Gastroesophageal sphincter (tissue), 3 donors: ENCODE results near the gene SENP2.

Experiments used
- CTCF ChIP-seq, 4 experiments: fragments of 200-600 bp in 2 of 4; fragments of 450-650 bp in 2 of 4; sonication (generic) in 1 of 4; IDR thresholded peaks; one replicate each; pipeline ENCODE4 v1.5.1; 2017 to 2019; ENCODE audit warnings: antibody characterized with exemption in 4 of 4, mild to moderate bottlenecking in 2 of 4, moderate library complexity in 2 of 4
- POLR2A ChIP-seq, 2 donors: fragments of 450-650 bp; IDR thresholded peaks; one replicate each; pipeline ENCODE4 v1.6.1; 2017; ENCODE audit warnings: antibody characterized with exemption in 2 of 2, mild to moderate bottlenecking in 2 of 2, moderate library complexity in 1 of 2

GRCh38 chr3:185549122-185549521 is 37.0 kb upstream of the SENP2 start:
- TF ChIP-seq POLR2A (IDR thresholded peaks at IDR 0.05) (no peak), CTCF (IDR thresholded peaks at IDR 0.05) (no peak)
